HepG2 (cell line): Measurements from ENCODE around the gene RHOT2. TPM values are rescaled to one million over a fixed set of nuclear protein-coding genes. Genes with fewer than 3 reads are reported as not detected.
A peak's percentile ranks its signal among the peaks of the same experiment; 100 is the strongest.

Source experiments
- ASH2L ChIP-seq: fragments of 300-600, 200-600 bp; sonication (generic); IDR thresholded peaks from 2 replicates; pipeline ENCODE4 v1.7.0; 2017; ENCODE audit warnings: low read depth, mild to moderate bottlenecking, moderate library complexity, mixed read lengths, low read length; ENCODE audit not compliant: insufficient read length
- CEBPG ChIP-seq: IDR thresholded peaks from 2 replicates; pipeline ENCODE4 v1.6.1; 2016
- KIAA2018 ChIP-seq: sonication (generic); formaldehyde crosslinking; IDR thresholded peaks from 2 replicates; pipeline ENCODE4 v1.5.0; 2020; ENCODE audit warnings: mild to moderate bottlenecking, missing genetic modification reagents, borderline replicate concordance
- MAZ ChIP-seq, 2 experiments: sonication (generic) in 1 of 2; formaldehyde crosslinking in 1 of 2; IDR thresholded peaks; 2 replicates each; pipeline versions ENCODE4 v1.5.0 to v1.6.1; 2012 to 2020; ENCODE audit warnings: low read depth in 2 of 2, mild to moderate bottlenecking in 2 of 2, borderline replicate concordance in 1 of 2, improper control_type of control experiment in 1 of 2, low read length in 1 of 2, missing genetic modification reagents in 1 of 2, moderate library complexity in 1 of 2
- MED13 ChIP-seq: sonication (generic); formaldehyde crosslinking; IDR thresholded peaks from 2 replicates; pipeline ENCODE4 v1.5.0; 2020; ENCODE audit warnings: missing genetic modification reagents
- RORA ChIP-seq: sonication (generic); formaldehyde crosslinking; IDR thresholded peaks from 2 replicates; pipeline ENCODE4 v1.5.0; 2020; ENCODE audit warnings: mild to moderate bottlenecking, missing genetic modification reagents, moderate library complexity
- SKI ChIP-seq: fragments of 450-650 bp; IDR thresholded peaks from one replicate; pipeline ENCODE4 v1.6.1; 2018; ENCODE audit warnings: mild to moderate bottlenecking; ENCODE audit not compliant: partially characterized antibody
- TRIM24 ChIP-seq: sonication (generic); formaldehyde crosslinking; IDR thresholded peaks from 2 replicates; pipeline ENCODE4 v1.8.0; 2022; ENCODE audit warnings: mild to moderate bottlenecking, missing genetic modification reagents
- ZBTB1 ChIP-seq: sonication (generic); formaldehyde crosslinking; IDR thresholded peaks from 2 replicates; pipeline ENCODE4 v1.4.0; 2020; ENCODE audit warnings: missing genetic modification reagents, borderline replicate concordance
- ZNF292 ChIP-seq: sonication (generic); formaldehyde crosslinking; IDR thresholded peaks from 2 replicates; pipeline ENCODE4 v1.8.1; 2022; ENCODE audit warnings: mild to moderate bottlenecking, low read depth, missing genetic modification reagents, borderline replicate concordance
- ZNF549 ChIP-seq: sonication (generic); formaldehyde crosslinking; IDR thresholded peaks from 2 replicates; pipeline ENCODE4 v1.5.0; 2020; ENCODE audit warnings: missing genetic modification reagents
- ZNF652 ChIP-seq: IDR thresholded peaks from 2 replicates; pipeline ENCODE4 v1.6.1; 2016; ENCODE audit warnings: low read depth, borderline replicate concordance
- polyA plus RNA-seq, 8 experiments: library from polyadenylated mRNA; depleted of rRNA in 3 of 8; stranded (reverse) in 7 of 8; unstranded in 1 of 8; fragments of >200 nt; fragmentation: Illumina TruSeq in 4 of 8; extraction: Trizol in 4 of 8; gene quantifications; 2 replicates each; pipeline versions ENCODE4 v1.2.1 to v1.2.3, GENCODE V29; 2011 to 2016; ENCODE audit warnings: low read depth in 4 of 8, missing spikeins in 1 of 8, mixed read lengths in 1 of 8; ENCODE audit not compliant: insufficient read depth in 1 of 8
- total RNA-seq, 5 experiments: library from RNA; depleted of rRNA; stranded (reverse); fragments of >200 nt; fragmentation: Illumina TruSeq; extraction: Trizol; gene quantifications; 2 replicates each; pipeline ENCODE4 v1.2.3, GENCODE V29; 2016; ENCODE audit warnings: low read depth in 1 of 5
- TF ChIP-seq, protein P1 (sequence below): sonication (generic); formaldehyde crosslinking; IDR thresholded peaks from 2 replicates; pipeline ENCODE4 v1.5.1; 2020; ENCODE audit warnings: mild to moderate bottlenecking, missing genetic modification reagents, moderate library complexity
- TF ChIP-seq, protein P2 (sequence below): IDR thresholded peaks from 2 replicates; pipeline ENCODE4 v1.6.1; 2016
- TF ChIP-seq, protein P3 (sequence below): sonication (generic); formaldehyde crosslinking; IDR thresholded peaks from 2 replicates; pipeline ENCODE4 v1.8.1; 2023; ENCODE audit warnings: mild to moderate bottlenecking, missing genetic modification reagents

The RHOT2 gene
- total and polyA plus RNA-seq, 2 of the 13 experiments (the other 11 are each of a cell fraction or from before 2014, with no cell fraction given) = 63.6 to 76.9 TPM

- TF ChIP-seq, protein P1, sequence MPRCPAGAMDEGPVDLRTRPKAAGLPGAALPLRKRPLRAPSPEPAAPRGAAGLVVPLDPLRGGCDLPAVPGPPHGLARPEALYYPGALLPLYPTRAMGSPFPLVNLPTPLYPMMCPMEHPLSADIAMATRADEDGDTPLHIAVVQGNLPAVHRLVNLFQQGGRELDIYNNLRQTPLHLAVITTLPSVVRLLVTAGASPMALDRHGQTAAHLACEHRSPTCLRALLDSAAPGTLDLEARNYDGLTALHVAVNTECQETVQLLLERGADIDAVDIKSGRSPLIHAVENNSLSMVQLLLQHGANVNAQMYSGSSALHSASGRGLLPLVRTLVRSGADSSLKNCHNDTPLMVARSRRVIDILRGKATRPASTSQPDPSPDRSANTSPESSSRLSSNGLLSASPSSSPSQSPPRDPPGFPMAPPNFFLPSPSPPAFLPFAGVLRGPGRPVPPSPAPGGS (CRISPR knock-in tag) = peak; percentile 39; the same call in 1 of the 2 replicates
- TF ChIP-seq SKI (no peak), ZNF292 (CRISPR knock-in tag) (peak; percentile 48; the same call in 1 of the 2 replicates), KIAA2018 (CRISPR knock-in tag) (no peak), ASH2L (peak; percentile 27), MAZ (IDR thresholded peaks at IDR 0.05; ENCODE audit: borderline replicate concordance, low read depth, low read length) (no peak), MAZ (CRISPR knock-in tag; IDR thresholded peaks at IDR 0.05; ENCODE audit: low read depth) (peak; percentile 65), ZNF652 (CRISPR knock-in tag) (no peak), MED13 (CRISPR knock-in tag) (no peak), CEBPG (no peak), TRIM24 (CRISPR knock-in tag) (no peak), RORA (CRISPR knock-in tag) (no peak), ZNF549 (CRISPR knock-in tag) (no peak), ZBTB1 (CRISPR knock-in tag) (no peak)
- TF ChIP-seq, protein P2, sequence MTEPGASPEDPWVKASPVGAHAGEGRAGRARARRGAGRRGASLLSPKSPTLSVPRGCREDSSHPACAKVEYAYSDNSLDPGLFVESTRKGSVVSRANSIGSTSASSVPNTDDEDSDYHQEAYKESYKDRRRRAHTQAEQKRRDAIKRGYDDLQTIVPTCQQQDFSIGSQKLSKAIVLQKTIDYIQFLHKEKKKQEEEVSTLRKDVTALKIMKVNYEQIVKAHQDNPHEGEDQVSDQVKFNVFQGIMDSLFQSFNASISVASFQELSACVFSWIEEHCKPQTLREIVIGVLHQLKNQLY (CRISPR knock-in tag) = no peak
- TF ChIP-seq, protein P3, sequence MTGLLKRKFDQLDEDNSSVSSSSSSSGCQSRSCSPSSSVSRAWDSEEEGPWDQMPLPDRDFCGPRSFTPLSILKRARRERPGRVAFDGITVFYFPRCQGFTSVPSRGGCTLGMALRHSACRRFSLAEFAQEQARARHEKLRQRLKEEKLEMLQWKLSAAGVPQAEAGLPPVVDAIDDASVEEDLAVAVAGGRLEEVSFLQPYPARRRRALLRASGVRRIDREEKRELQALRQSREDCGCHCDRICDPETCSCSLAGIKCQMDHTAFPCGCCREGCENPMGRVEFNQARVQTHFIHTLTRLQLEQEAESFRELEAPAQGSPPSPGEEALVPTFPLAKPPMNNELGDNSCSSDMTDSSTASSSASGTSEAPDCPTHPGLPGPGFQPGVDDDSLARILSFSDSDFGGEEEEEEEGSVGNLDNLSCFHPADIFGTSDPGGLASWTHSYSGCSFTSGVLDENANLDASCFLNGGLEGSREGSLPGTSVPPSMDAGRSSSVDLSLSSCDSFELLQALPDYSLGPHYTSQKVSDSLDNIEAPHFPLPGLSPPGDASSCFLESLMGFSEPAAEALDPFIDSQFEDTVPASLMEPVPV (CRISPR knock-in tag) = 0 out of 2 replicates have a peak, but pooled peaks have one; percentile 48
Observed at GRCh38 chr16:678858-679813, 11.2 kb downstream of the RHOT2 start (continued).
